Glomerular endothelial cell (primary cell): Measurements from ENCODE around the gene CARD10. TPM values are rescaled to one million over a fixed set of nuclear protein-coding genes. Genes with fewer than 3 reads are reported as not detected.
"Not testable (repeated sequence)": the region's sequence is repeated elsewhere in the genome, so short reads cannot be mapped to it uniquely, and the experiment has no call there.

Experiments
- DNase-seq: peaks from one replicate; pipeline ENCODE4 v3.0.0-alpha.2; 2011; ENCODE audit warnings: low read depth, low spot score; ENCODE audit errors: extremely low read depth
- total RNA-seq: library from RNA; depleted of rRNA; stranded (reverse); fragments of >200 nt; gene quantifications from 2 replicates; pipeline ENCODE4 v1.2.3, GENCODE V29; 2015

Gene CARD10
- total RNA-seq, 1 donor from 2014 or later = 37.7 TPM

DNA sequence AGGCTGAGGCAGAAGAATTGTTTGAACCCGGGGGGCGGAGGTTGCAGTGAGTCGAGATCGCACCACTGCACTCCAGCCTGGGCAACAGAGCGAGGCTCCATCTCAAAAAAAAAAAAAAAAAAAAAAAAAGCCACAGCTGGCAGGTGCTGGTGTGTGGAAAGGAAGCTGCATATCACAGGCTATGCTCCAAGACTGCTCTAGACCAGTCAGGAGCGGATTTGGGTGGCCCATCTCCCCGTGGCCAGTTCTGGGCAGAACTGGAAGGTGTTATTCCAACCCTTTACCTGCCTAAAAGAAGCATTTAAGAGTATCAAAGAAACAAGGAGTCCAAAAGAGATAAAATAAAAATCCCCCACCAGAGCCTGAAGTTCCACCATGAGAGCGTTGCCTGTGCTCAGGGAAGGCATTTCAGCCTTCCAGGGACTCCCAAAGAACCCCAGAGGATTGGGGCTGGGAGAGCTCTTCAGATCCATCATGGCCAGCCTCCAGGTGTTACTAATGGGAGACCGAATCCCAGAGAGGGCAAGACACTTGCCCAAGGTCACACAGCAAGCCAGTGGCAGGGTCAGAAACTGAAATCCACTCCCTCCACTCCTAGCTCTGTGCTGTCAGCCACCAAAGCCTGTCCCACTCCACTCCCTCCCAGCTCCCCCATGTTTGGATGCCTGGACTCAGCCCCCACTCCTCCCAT is 47.3 kb downstream of the CARD10 start:
- DNase-seq = no peak

DNA sequence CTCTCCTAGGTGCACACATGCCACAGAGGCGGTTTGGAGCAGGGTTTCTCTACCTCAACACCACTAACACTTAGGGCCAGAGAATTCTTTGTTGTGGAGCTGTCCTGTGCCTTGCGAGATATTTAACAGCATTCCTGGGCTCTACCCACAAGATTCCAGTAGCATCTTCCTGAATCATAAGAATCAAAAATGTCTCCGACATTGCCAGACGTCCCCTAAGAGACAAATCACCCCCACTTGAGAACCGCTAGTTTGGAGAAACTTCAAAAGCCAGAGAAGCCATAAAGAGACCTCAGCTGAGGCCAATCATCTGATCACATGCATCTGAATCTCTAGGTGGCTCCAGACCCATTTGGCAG is 49.1 kb downstream of the CARD10 start:
- DNase-seq = no peak

DNA sequence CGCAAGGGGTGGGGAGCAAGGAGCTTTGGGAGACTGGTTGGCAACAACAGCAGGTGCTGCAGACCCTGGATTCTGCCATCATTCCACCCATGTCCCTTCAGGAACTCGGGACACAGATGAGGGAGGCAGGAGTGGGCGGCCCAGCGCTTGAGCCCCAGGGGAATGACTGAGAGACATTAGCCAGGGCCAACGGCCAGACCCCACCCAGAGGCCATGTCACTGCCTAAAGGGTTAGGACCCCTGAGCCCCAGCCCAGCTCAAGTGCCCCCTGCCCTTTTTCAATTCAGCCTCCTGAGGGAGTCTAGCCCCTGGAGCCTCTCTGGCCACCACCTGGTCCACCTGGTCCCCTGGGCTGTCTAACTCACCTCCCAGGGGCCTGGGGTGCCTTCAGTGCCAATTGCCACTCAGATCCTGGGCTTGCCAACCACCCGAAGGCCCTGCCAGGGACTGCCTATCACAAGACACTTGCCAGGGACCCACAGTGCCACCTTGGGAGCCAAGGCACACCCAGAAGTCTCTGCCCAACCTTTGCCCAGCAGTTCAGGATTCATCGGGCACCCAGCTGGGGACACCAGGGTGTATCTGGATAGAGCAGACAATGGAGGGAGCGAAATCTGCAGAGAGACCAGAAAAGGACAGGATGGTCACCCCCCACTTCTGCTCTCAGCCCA is 49.7 kb downstream of the CARD10 start:
- no peak for DNase-seq

DNA sequence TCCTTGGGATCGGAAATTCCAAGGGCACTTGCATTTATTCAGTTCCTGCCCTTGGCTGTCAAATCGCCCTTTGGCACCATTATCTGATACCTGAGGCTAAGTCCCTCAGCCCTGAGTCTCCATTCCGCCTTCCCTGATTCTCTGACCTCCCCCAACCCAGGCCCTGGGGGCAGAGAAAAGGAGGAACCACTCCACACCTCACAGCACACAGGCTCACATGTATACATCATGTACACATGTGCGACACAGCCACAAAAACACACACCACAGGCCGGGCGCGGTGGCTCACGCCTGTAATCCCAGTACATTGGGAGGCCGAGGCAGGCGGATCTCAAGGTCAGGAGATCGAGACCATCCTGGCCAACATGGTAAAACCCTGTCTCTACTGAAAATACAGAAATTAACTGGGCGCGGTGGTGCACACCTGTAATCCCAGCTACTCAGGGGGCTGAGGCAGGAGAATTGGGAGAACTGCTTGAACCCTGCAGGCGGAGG is 51.0 kb downstream of the CARD10 start:
- DNase-seq = not testable (repeated sequence)

DNA sequence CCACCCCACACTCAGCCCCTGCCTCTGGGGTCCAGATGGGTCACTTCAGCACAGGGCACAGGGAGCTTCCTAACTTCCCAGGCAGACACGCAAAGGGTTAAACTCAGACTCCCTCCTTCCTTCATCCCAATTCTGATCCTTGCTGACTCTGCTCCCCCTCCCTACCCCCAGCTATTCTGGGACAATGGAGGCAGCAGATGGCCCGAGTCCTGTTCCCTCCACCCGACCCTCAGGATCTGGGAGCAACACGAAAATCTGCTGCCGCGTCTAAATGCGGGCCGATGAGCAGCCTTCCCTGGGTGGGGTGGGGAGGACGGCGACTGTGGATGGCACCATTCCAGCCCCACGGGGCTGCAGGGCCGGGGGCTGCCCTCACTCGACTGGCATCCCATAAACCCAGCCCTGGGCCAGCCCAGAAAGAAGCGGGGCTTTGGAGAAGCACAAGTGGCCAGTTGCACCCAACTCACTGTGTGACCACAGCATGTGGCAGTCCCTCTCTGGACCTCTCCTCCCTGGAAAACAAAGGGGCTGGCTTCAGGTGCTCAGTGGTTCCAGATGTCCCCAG is 51.7 kb downstream of the CARD10 start:
- DNase-seq = no peak

DNA sequence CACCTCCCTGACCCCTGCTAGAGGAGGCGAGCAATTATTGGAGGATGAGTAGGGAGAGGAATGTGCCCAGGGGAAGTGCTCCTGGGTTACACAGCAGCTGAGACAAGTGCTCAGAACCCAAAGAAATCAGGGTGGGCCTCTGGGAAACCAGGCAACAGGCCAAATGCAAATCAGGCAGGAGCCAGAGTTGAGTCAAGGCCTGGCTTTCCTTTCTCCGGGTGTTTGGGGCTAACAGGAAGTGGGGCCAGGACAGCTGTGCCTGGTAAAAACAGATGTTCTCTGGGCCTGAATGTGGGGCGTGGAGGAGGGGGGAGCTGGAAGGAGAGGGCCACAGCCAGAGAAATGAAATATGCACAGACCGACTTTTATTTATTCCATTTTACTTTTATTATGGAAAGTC is 55.0 kb downstream of the CARD10 start:
- no peak for DNase-seq

DNA sequence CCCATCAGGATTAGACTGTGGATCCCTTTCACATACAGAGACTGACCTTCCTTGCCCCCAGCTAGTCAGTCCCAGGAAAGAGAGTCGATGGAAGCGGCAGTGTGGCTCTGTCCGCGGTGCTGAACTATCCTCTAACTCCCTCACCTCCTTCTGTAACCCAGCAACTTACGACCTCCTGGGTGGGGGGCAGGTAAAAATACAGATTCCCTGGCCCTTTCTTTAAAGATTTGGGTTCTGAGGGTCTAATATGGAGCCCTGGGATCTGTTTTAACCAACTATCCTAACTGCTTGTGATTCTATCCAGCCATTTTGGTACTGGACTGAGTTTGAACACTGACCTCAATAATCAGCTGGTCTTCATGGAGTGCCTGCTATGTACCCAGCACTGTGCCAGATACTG is 56.2 kb downstream of the CARD10 start:
- DNase-seq = no peak

DNA sequence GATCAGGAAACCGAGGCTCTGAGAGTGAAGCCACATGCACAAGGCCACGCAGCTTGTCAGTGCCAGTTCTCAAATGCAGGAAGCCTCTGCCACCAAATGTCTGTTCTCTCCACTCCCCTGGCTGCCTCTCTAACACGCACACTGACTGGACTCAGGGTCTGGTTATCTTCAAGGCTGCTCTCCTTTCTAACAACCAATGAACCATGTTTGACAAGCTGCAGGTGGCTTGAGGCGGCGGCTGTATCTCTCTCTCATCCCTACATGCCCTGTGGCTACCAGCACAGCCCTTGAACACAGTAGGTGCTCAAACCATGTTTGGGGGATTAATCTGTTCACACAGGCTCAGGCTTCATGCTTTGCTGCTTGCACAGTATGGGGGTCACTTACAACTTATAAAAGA is 56.8 kb downstream of the CARD10 start:
- no peak for DNase-seq

DNA sequence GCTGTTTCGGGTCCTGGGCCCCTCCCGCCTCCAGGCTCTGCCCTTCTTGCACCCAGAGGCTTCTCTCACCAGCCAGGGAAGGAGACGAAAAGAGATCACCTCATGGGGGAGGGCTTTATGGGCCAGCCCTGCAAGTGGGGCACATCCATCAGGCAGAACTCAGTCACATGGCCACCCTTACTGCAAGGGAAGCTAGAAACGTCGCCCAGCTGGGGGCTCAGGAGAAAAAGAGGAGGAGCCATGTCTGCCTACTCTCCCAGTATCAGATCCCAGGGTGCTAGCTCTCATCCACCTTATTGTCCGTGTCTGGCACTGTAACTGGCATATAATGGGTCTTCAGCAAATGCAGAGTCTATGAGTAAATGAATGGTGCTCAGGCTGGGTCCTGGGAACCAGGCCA is 57.3 kb downstream of the CARD10 start:
- DNase-seq = no peak

DNA sequence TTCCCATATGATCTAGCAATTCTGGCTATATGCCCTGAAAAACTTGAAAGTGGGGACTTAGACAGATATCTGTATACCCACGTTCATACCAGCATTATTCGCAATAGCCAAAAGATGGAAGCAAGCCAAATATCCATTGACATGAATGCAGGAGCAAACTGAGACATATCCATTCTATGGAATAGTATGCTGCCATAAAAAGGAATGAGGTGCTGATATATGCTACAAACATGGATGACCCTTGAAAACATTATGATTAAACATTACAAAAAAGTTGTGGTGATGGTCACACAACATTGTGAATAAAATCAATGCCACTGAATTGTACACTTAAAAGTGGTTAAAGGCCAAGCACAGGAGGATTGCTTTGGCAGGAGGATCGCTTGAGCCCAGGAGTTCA is 58.5 kb downstream of the CARD10 start:
- no peak for DNase-seq

DNA sequence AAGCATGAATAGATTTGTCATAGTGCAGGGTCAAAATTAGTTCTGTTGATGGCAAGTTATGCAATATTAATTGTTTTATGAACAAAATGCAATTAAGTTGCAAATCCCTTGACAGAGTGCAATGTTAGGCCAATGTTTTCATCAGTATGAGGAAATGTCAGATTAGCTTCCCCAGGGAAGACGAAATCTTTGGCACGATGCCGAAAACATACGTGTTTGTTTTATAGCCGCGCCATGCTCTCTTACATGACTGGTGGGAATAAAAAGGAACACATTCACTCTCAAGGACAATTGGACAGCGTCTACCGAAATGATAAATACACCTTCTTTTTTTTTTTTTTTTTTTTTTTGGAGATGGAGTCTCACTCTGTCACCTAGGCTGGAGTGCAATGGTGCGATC is 60.0 kb downstream of the CARD10 start:
- DNase-seq = no peak

DNA sequence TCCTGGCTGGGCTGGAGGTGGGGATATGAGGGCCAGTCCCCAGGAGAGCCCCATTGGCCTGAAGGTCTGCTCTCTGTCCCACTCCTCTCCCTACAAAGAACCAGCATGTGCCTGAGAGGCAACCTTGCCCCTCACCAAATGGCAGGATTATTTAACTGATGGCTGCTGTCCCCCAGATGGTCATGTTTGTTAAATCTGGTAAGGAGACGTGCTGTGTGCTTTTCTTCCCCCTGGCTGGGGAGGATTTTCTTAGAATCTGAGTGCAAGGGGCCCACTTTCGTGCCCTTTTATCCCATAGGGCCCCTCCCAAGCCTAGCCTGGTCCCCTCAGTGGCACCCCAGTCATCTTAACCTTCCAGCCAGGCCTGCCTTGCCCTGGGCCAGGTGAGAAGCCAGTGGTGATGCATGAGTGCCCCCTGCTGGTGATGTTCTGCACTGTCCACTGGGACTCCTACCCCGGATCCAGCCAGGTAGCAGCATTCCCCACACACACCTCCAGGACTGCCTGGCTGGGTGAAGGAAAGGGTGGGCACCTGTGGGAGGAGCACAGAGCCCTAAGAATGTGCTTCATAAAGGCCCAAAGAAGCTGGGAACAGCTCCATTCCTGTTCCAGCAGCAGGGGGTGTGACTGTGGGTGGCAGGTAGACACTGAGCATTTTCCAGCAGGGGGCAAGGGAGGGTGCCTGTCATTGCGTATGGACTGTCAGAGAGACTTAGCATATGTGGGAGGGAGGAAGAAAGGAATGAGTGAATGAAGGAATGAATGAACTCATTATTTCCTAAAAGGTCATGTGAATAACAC is 61.9 kb downstream of the CARD10 start:
- DNase-seq = no peak

DNA sequence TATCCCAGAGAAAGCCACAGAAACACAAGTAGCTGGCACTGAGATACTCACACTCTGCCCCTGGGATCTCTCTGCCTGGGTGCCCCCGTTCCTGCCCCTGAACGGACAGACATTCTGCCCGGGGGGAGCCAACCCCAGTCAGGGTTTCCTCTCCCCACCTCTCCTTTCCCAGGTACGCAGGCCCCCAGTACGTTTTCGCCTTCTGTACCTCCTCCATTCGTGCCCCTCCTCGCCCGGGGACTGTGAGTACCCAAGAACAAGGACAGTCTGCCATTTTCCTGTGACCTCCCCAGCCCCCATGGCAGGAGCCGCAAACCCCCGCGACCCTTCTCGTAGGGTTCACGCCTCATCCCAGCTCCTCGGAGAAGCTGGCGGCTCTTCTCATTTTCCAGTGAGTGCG is 62.9 kb downstream of the CARD10 start:
- no peak for DNase-seq

DNA sequence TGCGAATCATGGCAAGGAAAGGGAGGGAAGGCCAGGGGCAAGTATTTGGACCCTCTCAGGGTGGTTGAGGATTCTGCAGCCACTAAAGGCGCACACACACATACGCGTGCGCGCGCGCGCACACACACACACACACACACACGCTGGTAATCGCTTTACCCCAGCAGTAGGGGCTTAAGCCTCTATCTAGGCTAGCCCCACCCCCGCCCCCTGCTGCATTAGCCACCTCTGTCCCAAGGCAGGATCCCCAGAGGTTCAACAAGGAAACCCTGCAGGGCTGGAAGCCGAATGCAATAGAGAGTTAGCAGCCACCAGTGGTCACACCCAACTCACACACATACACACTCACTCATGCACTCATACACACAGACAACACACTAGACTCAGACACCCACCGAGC is 63.3 kb downstream of the CARD10 start:
- DNase-seq = no peak

DNA sequence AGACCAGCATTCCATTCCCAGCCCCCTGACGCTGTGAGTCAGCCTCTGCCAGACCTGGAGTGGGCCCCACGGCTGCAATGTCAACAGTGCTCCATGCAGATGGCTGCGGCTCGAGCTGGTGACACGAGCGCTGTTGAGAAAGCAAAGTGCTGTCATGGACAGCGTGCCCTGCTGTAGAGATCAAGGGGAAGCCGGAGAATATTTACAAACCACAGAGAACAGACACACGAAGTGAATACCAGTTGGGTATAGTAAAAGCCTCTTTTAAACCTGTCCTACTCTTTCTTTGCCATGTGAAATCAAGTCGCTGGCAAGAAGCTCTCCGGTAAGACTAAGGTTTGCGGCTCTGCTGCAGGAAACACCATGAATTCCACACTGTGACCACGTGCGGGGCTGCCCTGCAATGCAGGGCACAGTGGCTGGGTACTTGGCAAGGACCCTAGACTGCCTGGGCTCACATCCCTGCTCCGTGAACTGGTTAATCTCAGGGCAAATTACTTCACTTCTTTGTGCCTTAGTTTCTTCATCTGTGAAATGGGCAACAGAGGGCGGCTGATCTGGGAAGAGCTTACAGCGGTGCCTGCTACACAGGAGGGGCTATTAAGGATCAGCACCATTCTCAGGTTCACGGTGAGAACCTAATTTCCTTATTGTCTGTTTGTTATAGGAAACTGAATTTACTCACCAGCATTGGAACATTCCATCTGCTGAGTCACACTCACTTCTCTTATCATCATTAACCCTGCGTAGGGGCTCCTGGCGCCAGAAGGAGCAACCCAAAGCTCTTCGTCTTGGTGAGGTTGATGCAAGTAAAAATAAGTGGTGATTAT is 64.1 kb downstream of the CARD10 start:
- DNase-seq = peak; percentile 52

DNA sequence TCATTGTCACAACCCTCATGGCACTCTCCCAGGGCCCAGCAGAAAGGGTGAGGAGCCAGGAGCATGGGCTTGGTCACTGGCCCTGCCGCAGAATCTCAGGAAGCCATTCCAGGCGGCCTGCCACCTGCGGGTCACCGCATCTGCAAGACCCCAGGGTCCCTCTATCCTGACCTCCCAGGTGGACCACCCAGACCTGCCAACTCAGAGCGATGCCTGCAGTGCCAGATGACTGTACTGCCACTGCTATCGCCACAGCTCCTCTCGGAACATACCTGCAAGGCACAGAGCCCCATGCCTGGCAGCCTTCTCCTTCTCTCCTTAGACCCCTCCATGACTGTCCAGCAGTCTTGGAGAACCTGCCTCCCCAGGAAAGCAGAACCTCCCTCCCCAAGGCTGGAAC is 65.5 kb downstream of the CARD10 start:
- DNase-seq = no peak

DNA sequence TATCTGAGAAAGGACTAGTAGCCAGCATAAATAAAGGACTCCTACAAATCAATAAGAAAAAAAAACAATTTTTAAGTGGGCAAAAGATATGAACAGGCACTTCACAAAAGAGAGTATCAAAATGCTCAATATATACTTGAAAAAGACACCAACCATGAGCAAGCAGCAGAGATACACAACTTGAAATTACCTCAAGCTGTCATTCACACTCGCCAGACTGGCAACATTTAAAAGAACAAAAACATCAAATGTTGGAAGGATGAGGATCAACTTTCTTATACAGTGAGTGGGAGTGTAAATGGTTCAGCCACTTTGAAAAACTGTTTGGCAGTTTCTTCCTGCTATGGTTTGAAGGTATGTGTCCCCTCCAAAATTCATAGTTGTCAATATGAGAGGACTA is 68.0 kb downstream of the CARD10 start:
- DNase-seq = no peak

DNA sequence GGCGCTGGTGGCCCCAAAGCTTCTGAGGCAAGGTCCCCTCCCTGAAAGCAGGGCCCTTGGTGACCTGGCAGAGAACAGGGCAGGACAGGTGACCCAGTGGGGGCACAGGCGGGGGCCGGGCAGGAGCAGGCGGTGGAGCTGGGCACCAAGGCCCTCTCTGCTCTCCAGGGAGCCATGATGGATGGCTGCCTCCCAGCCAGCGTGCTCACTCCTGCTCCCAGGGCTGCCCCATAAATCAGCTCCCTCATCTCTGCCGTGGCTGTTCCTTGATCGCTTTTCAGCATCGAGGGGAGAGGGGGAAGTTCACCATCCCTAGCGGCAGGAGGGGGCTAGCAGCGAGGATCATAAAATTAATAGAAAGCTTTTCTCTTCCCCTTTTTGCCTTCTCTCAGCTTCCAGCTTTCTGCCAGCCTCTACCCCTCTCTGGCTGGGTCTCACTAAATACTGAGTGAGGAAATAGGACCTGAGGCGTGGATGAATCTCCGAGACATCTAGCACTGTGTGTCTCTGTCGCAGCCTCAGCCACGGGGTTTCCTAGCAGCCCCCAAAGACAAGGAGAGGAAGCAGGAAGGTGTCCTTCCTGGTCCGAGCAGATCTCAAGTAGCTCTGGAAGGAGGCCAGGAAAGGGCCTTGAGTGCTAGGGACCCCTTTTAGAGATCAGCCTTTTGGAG is 69.7 kb downstream of the CARD10 start:
- DNase-seq = no peak

DNA sequence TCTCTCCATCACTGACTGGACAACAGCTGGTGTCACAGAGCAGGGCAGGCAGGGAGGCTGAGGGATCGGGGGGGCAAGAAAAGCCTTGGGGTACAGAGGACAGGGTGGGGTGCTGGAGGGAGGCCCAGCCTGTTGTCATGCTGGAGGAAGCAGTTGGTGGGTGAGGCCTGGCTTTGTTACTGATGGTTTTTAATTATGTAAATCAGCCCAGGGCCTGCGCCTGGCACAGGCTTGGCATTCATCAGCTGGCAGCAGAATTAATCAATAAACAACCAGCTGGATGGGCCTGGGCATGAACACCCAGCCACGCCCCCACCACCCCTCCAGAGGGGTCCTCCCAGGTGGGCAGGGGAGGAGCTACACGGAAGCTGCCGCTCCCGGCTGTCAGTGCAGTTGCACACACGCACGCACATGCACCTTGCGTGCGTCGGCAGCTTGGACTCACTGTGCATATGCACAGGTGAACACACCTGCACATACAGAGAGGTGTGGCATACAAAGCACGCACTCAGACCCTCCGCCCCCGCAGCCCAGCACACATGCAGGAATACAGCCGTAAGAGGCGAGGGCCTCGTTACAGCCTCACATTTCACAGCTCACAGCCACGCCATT is 70.6 kb downstream of the CARD10 start:
- DNase-seq = no peak

DNA sequence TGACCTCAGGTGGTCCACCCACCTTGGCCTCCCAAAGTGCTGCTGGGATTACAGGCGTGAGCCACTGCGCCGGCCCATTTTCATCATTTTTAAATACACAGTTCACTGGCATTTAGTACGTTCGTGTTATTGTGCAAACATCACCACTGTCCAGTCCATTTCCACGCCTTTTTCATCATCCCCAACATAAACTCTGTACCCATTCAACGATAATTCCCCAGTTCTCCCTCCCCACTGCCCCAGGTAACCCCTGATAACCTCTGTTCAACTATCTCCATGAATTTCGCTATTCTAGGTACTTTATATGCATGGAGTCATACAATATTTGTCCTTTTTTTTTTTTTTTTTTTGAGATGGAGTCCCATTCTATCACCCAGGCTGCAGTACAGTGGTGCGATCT is 73.7 kb downstream of the CARD10 start:
- no peak for DNase-seq
